IPS DF 6.9 (cell line): ENCODE data around the gene IQGAP1.
"Not testable (repeated sequence)": the region's sequence is repeated elsewhere in the genome, so short reads cannot be mapped to it uniquely, and the experiment has no call there.

ENCODE experiments used
- DNase-seq: peaks from one replicate; pipeline ENCODE4 v3.0.0-alpha.2; 2013; ENCODE audit warnings: low read depth, low spot score
- H3K27ac ChIP-seq: one replicate; pipeline ENCODE4 v1.5.1; 2013; ENCODE audit warnings: low read length, control low read depth
- H3K27me3 ChIP-seq: 2 replicates; pipeline ENCODE4 v1.6.1; 2013; ENCODE audit warnings: mild to moderate bottlenecking, low read length; ENCODE audit not compliant: control insufficient read depth, insufficient read depth
- H3K36me3 ChIP-seq: 2 replicates; pipeline ENCODE4 v1.6.1; 2013; ENCODE audit warnings: low read length; ENCODE audit not compliant: control insufficient read depth, insufficient read depth
- H3K4me1 ChIP-seq: 2 replicates; pipeline ENCODE4 v1.6.1; 2013; ENCODE audit warnings: low read length; ENCODE audit not compliant: control insufficient read depth, insufficient read depth
- H3K4me3 ChIP-seq: 2 replicates; pipeline ENCODE4 v1.5.1; 2013; ENCODE audit warnings: mild to moderate bottlenecking, low read length
- H3K9me3 ChIP-seq: 2 replicates; pipeline ENCODE4 v1.6.1; 2013; ENCODE audit warnings: low read length, inconsistent platforms; ENCODE audit not compliant: control insufficient read depth, insufficient read depth
- WGBS: extraction: QIAGEN DNeasy Blood & Tissue Kit; methylation state at CpG from one replicate; pipeline ENCODE4 v1.1.7; 2013; ENCODE audit warnings: mixed read lengths, missing lambda C conversion rate; ENCODE audit not compliant: insufficient read length, insufficient coverage; 5-methylcytosine and 5-hydroxymethylcytosine counted together

Gene IQGAP1

GRCh38 chr15:90497912-90498311, 109.9 kb downstream of the IQGAP1 start:
- no peak for DNase-seq
- Histone ChIP-seq H3K4me1 (no peaks in the 10 kb centered on the region), H3K4me3 (no peak overlapping the region), H3K9me3 (no peaks in the 10 kb centered on the region), H3K27ac (no peak overlapping the region), H3K36me3 (peaks cover 13% of the 10 kb centered on the region; the same call in 1 of the 2 replicates), H3K27me3 (no peaks in the 10 kb centered on the region)
- WGBS = no CpG with 5 or more reads among the region's 6 CpGs

GRCh38 chr15:90500171-90500570, 112.1 kb downstream of the IQGAP1 start:
- no peaks in the 10 kb centered on the region for H3K4me1 ChIP-seq
- H3K36me3 ChIP-seq = peaks cover 10% of the 10 kb centered on the region; the same call in 1 of the 2 replicates
- DNase-seq = no peak
- H3K27ac ChIP-seq = no peak overlapping the region
- H3K9me3 ChIP-seq = no peaks in the 10 kb centered on the region
- H3K4me3 ChIP-seq = no peak overlapping the region
- H3K27me3 ChIP-seq = no peaks in the 10 kb centered on the region
- no CpG with 5 or more reads among the region's 2 CpGs for WGBS

- H3K9me3 ChIP-seq = no peaks in the 10 kb centered on the region
- no peaks in the 10 kb centered on the region for H3K4me1 ChIP-seq
- no peaks in the 10 kb centered on the region for H3K27me3 ChIP-seq
- no peak overlapping the region for H3K27ac ChIP-seq
- peaks cover 7% of the 10 kb centered on the region; the same call in 1 of the 2 replicates for H3K36me3 ChIP-seq
- no CpG with 5 or more reads among the region's 4 CpGs for WGBS
- no peak overlapping the region for H3K4me3 ChIP-seq
- DNase-seq = no peak
These were observed 113.9 kb downstream of the IQGAP1 start for GRCh38 chr15:90501898-90502297.

GRCh38 chr15:90510781-90511180, 122.7 kb downstream of the IQGAP1 start:
- WGBS = no CpG with 5 or more reads among the region's 29 CpGs
- not testable (repeated sequence) for DNase-seq, H3K36me3 ChIP-seq, H3K27ac ChIP-seq, H3K4me3 ChIP-seq, H3K27me3 ChIP-seq, H3K4me1 ChIP-seq, H3K9me3 ChIP-seq

GRCh38 chr15:90511211-90511618, 123.2 kb downstream of the IQGAP1 start:
- not testable (repeated sequence) for H3K4me3 ChIP-seq
- no CpG with 5 or more reads among the region's 13 CpGs for WGBS

GRCh38 chr15:90512276-90512675, 124.2 kb downstream of the IQGAP1 start:
- Histone ChIP-seq H3K27me3 (no peaks in the 10 kb centered on the region), H3K4me1 (no peaks in the 10 kb centered on the region), H3K9me3 (no peaks in the 10 kb centered on the region), H3K4me3 (no peak overlapping the region), H3K36me3 (no peaks in the 10 kb centered on the region), H3K27ac (no peak overlapping the region)
- no peak for DNase-seq
- no CpG with 5 or more reads among the region's 2 CpGs for WGBS

More at GRCh38 chr15:90511211-90511618, 123.2 kb downstream of the IQGAP1 start:
- H3K27me3 ChIP-seq, H3K36me3 ChIP-seq, H3K9me3 ChIP-seq, H3K4me1 ChIP-seq, DNase-seq, H3K27ac ChIP-seq: not testable (repeated sequence)

GRCh38 chr15:90512981-90513380, 124.9 kb downstream of the IQGAP1 start:
- Histone ChIP-seq H3K27ac (no peak overlapping the region), H3K9me3 (no peaks in the 10 kb centered on the region), H3K27me3 (no peaks in the 10 kb centered on the region), H3K4me3 (no peak overlapping the region), H3K36me3 (no peaks in the 10 kb centered on the region), H3K4me1 (no peaks in the 10 kb centered on the region)
- no peak for DNase-seq
- WGBS = no CpG with 5 or more reads among the region's 3 CpGs

- no peak overlapping the region for H3K4me3 ChIP-seq
- H3K9me3 ChIP-seq = no peaks in the 10 kb centered on the region
- no CpG with 5 or more reads among the region's 2 CpGs for WGBS
- H3K4me1 ChIP-seq = no peaks in the 10 kb centered on the region
- DNase-seq = no peak
- no peak overlapping the region for H3K27ac ChIP-seq
- H3K36me3 ChIP-seq = no peaks in the 10 kb centered on the region
- no peaks in the 10 kb centered on the region for H3K27me3 ChIP-seq
These were observed 125.4 kb downstream of the IQGAP1 start for GRCh38 chr15:90513448-90513847.

- WGBS = no CpG with 5 or more reads among the region's 2 CpGs
- not testable (repeated sequence) for H3K27me3 ChIP-seq, H3K27ac ChIP-seq, H3K4me1 ChIP-seq, DNase-seq, H3K9me3 ChIP-seq, H3K36me3 ChIP-seq, H3K4me3 ChIP-seq
These were observed 125.9 kb downstream of the IQGAP1 start for GRCh38 chr15:90513893-90514292.

- WGBS = no CpG with 5 or more reads among the region's 1 CpG
- Histone ChIP-seq H3K36me3 (no peaks in the 10 kb centered on the region), H3K9me3 (no peaks in the 10 kb centered on the region), H3K27ac (no peak overlapping the region), H3K4me1 (no peaks in the 10 kb centered on the region), H3K27me3 (no peaks in the 10 kb centered on the region), H3K4me3 (no peak overlapping the region)
- DNase-seq = no peak
These were observed 131.6 kb downstream of the IQGAP1 start for GRCh38 chr15:90519688-90520087.

- DNase-seq = no peak
- no CpG with 5 or more reads among the region's 5 CpGs for WGBS
- no peaks in the 10 kb centered on the region for H3K27me3 ChIP-seq
These were observed 132.3 kb downstream of the IQGAP1 start for GRCh38 chr15:90520365-90520764.

More at GRCh38 chr15:90520365-90520764, 132.3 kb downstream of the IQGAP1 start:
- no peaks in the 10 kb centered on the region for H3K4me1 ChIP-seq
- H3K9me3 ChIP-seq = no peaks in the 10 kb centered on the region
- no peak overlapping the region for H3K4me3 ChIP-seq
- no peak overlapping the region for H3K27ac ChIP-seq
- H3K36me3 ChIP-seq = no peaks in the 10 kb centered on the region
